SJSA1 (cell line): ENCODE data around the gene BAIAP2L1. TPM values are rescaled to one million over a fixed set of nuclear protein-coding genes. Genes with fewer than 3 reads are reported as not detected.

Experiments used
- DNase-seq, 2 experiments: peaks; one replicate each; pipeline ENCODE4 v3.0.0-alpha.2; 2015 to 2020; ENCODE audit warnings: low spot score in 2 of 2, low read depth in 1 of 2
- H3K27ac ChIP-seq: fragments of 250-450 bp; sonication (Bioruptor Pico); 2 replicates; pipeline ENCODE4 v1.5.1; 2020; ENCODE audit warnings: mild to moderate bottlenecking, moderate library complexity
- H3K27me3 ChIP-seq: fragments of 250-450 bp; sonication (Bioruptor Pico); replicated peaks from 2 replicates; pipeline ENCODE4 v1.5.1; 2020; ENCODE audit warnings: mild to moderate bottlenecking, moderate library complexity
- H3K36me3 ChIP-seq: fragments of 250-450 bp; sonication (Bioruptor Pico); 2 replicates; pipeline ENCODE4 v1.5.1; 2020; ENCODE audit warnings: mild to moderate bottlenecking
- H3K4me1 ChIP-seq: fragments of 250-450 bp; sonication (Bioruptor Pico); replicated peaks from 2 replicates; pipeline ENCODE4 v1.6.1; 2021; ENCODE audit warnings: mild to moderate bottlenecking
- H3K4me3 ChIP-seq: fragments of 250-450 bp; sonication (Bioruptor Pico); 2 replicates; pipeline ENCODE4 v1.5.1; 2020; ENCODE audit warnings: mild to moderate bottlenecking
- H3K9me3 ChIP-seq: fragments of 250-450 bp; sonication (Bioruptor Pico); replicated peaks from 2 replicates; pipeline ENCODE4 v1.5.1; 2020; ENCODE audit warnings: mild to moderate bottlenecking
- total RNA-seq: library from RNA; depleted of rRNA; stranded (reverse); fragments of >200 nt; shearing (Covaris generic); gene quantifications from 2 replicates; pipeline ENCODE4 v1.2.3, GENCODE V29; 2014

The BAIAP2L1 gene
- total RNA-seq, 1 experiment from 2014 or later, result 15.9 TPM

DNA sequence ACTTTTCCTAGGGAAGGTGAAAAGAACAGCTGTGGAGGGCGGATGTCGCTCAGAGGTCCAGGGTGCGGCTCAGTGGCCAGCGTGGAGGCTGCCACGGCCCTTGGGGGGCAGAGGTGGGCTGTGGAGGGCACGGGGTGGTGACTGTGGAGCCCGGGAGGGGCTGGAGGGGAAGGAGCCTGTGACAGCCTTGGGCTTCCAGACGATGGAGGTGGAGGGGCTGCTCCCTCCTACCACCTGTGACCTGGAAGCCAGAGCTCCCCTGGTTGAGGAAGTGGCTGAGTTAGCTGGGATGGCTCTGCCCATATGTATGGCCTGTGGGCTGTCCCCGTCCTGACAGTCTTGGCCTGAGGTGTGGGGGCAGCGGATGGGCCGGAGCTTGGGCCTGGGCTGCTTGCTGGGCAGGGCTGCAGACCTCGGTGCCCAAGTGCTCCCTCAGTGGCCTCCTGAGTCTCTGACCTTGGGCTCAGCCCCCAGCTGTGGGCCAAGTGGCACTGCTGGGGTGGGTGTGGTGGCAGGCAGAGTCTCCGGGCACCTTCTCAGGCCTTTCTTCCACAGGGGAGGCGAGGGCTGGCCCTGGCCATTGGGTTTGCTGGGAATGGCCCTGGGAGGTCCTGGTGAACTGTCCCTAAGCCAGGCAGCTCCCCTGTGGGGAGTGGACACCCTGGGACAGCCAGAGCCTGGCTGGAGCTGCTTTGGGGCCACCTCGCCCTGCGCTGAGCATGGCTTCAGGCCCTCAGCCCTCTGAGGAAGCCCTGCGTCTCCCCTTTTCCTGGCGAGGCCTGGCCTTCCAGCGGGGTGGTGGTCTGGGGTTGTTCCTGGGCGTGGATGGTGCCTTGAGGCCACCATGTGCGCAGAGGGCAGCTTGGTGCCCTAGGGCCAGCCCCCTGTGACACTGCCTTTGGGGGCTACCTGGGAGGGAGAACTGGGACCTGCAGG is 115.5 kb downstream of the BAIAP2L1 start:
- H3K4me3 ChIP-seq, result peak overlapping the region; percentile 1; the same call in 1 of the 2 replicates
- H3K36me3 ChIP-seq, result peaks cover 78% of the 10 kb centered on the region
- H3K9me3 ChIP-seq, result no peaks in the 10 kb centered on the region
- peak overlapping the region; percentile 69 for H3K27ac ChIP-seq
- peaks cover 58% of the 10 kb centered on the region for H3K4me1 ChIP-seq
- H3K27me3 ChIP-seq, result no peaks in the 10 kb centered on the region
- no peak for DNase-seq

DNA sequence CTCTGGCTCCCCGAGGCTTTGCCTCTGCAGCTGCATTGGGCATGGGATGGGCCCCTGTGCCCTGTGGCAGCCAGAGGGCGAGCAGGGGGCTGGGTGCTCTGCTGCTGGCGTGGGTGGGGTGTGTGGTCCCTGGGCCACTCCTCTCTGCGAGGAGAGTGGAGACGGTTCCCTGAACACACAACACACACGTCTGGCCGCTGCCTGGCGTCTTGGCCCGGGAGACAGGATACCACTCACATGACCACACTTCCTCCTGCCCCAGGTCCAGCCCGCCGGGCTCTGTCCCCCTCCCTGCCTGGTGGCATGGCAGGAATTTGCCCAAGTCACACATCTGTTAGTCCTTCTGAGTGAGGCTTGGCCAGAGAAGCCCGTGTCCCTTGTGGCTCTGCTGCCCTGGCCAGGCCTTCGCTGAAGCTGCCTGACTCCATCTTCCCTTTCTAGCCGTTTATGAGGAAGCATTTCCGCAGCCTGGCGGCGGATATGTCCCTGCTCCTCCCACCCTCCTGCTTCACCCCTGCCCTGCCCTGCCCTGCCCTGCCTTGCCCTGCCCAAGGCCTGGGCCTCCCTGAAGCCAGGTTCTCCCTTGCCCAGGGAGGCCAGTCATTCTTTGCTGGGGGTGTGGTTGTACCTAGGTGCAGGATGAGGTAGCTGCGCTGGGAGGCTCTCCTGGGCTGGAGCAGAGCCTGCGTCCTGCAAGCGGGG is 116.4 kb downstream of the BAIAP2L1 start:
- peak; percentile 81 to 92 for DNase-seq
- Histone ChIP-seq H3K36me3 (peaks cover 72% of the 10 kb centered on the region), H3K9me3 (no peaks in the 10 kb centered on the region), H3K4me3 (peak overlapping the region; percentile 10; the same call in 1 of the 2 replicates), H3K4me1 (peaks cover 58% of the 10 kb centered on the region), H3K27me3 (no peaks in the 10 kb centered on the region), H3K27ac (peak overlapping the region; percentile 69)

DNA sequence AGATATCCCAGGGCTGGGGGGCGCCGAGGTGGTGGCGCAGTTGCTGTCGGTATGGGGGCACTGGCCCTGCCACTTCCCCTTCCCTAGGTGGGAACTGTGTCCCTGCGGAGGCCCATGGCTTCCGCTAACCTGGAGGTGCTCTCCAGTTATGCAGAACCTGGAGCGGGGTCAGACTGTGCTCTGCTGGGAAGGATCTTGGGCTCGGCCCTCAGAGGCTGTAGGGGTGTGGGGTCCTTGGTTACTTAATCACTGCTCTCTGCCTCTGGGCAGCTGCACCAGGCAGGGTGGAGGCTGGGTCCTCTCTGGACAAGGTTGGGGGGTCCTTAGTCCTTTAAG is 117.0 kb downstream of the BAIAP2L1 start:
- Histone ChIP-seq H3K4me3 (peak overlapping the region; percentile 10; the same call in 1 of the 2 replicates), H3K9me3 (no peaks in the 10 kb centered on the region), H3K27ac (peak overlapping the region; percentile 69), H3K4me1 (peaks cover 58% of the 10 kb centered on the region), H3K27me3 (no peaks in the 10 kb centered on the region), H3K36me3 (peaks cover 66% of the 10 kb centered on the region)
- no peak for DNase-seq

DNA sequence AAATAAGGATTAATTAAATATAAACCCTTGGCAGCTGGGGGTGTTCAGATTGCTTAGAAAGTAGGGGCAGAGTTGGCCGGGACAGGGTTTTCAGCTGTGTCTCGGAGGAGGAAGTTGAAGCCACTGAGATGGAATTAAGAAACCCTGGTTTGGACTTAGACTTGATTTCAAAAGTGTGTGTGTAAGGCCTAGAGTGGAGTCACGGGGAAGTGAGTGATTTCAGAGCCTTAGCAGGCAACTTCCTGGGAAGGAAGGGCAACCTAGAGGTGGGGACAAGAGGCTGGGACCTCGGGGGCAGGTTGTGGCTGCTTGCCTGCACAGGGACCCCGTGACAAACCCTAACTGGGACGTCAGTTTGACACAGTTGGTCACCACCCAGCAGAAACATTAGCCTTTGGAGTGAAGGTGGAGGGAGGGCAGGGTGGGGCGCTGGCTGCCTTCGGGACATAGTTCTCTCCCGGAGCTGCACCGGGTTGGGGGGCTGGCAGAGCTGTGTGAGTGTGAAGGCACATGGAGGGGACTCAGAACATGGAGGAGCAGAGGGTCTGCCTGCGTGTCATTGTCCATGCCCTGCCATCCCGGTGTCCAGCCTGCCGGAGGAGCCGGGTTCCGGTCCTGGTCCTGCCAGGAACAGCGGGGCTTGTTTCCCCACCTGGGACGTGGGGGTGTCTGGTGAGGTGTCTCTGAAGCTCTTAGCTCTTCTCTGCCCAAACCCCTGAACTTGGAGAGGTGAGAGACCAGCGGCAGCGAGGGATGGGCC is 117.6 kb downstream of the BAIAP2L1 start:
- H3K27ac ChIP-seq, result no peak overlapping the region
- H3K27me3 ChIP-seq, result no peaks in the 10 kb centered on the region
- peaks cover 61% of the 10 kb centered on the region for H3K36me3 ChIP-seq
- peak overlapping the region; percentile 85; the same call in 1 of the 2 replicates for H3K4me3 ChIP-seq
- DNase-seq, result no peak
- H3K4me1 ChIP-seq, result peaks cover 58% of the 10 kb centered on the region
- H3K9me3 ChIP-seq, result no peaks in the 10 kb centered on the region

DNA sequence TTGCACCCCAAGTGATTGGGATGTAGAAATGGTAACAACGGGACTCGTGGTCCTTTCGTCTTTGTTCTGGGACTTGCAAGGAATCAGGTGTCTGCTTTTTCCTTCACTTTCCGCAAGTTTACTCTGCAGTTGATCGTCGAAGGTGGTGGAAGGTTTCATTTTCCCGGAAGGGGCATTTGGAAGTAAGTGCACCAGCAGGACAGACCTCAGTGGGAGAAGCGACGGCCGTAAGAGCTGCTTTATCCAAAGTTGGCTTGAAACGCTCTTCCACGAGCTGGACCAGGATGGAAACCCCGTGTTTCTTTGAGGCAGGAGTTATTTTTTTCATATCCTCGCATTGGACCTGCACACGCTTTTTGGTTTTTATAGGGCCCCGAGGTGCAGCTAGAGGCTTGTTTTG is 118.2 kb downstream of the BAIAP2L1 start:
- H3K27ac ChIP-seq, result no peak overlapping the region
- peak overlapping the region; percentile 85 for H3K4me3 ChIP-seq
- no peaks in the 10 kb centered on the region for H3K9me3 ChIP-seq
- peaks cover 55% of the 10 kb centered on the region for H3K36me3 ChIP-seq
- H3K27me3 ChIP-seq, result no peaks in the 10 kb centered on the region
- DNase-seq, result no peak
- H3K4me1 ChIP-seq, result peaks cover 58% of the 10 kb centered on the region

DNA sequence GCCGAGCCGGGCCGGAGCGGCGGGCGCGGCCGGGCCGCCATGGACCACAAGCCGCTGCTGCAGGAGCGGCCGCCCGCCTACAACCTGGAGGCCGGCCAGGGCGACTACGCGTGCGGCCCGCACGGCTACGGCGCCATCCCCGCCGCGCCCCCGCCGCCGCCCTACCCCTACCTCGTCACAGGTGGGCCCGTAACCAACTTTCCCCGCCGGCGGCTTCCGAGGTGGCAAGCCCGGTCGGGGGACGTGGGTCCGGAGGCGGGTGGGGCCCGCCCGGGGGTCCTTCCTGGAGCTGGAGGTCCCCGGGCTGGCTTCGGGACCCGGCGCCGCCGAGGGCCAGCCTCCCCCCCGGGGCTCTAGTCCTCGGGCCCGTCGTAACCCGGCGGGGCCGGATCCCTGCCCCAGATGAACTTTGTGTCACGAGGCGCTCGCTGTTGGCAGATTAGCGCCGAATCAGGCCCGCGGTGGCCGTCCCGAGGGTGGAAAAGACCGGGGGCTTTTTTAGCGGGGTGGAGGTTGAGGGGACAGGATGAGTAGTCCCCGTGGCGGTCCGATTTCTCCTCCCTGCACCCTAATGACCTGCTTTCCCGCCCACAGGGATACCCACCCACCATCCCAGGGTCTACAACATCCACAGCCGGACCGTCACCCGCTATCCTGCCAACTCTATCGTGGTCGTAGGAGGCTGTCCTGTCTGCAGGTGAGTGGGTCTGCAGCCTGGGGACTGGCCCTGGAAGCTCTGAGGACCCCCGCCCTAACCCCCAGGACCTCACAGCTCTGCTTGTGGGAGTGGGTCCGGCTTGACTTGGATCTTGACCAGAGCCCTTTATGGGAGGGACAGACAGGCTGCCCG is 118.9 kb downstream of the BAIAP2L1 start:
- H3K4me1 ChIP-seq, result peaks cover 55% of the 10 kb centered on the region
- peaks cover 49% of the 10 kb centered on the region for H3K36me3 ChIP-seq
- H3K4me3 ChIP-seq, result peak overlapping the region; percentile 85
- H3K27ac ChIP-seq, result peak overlapping the region; percentile 59
- no peaks in the 10 kb centered on the region for H3K9me3 ChIP-seq
- DNase-seq, result peak in 1 of 2 experiments; percentile 27
- no peaks in the 10 kb centered on the region for H3K27me3 ChIP-seq

DNA sequence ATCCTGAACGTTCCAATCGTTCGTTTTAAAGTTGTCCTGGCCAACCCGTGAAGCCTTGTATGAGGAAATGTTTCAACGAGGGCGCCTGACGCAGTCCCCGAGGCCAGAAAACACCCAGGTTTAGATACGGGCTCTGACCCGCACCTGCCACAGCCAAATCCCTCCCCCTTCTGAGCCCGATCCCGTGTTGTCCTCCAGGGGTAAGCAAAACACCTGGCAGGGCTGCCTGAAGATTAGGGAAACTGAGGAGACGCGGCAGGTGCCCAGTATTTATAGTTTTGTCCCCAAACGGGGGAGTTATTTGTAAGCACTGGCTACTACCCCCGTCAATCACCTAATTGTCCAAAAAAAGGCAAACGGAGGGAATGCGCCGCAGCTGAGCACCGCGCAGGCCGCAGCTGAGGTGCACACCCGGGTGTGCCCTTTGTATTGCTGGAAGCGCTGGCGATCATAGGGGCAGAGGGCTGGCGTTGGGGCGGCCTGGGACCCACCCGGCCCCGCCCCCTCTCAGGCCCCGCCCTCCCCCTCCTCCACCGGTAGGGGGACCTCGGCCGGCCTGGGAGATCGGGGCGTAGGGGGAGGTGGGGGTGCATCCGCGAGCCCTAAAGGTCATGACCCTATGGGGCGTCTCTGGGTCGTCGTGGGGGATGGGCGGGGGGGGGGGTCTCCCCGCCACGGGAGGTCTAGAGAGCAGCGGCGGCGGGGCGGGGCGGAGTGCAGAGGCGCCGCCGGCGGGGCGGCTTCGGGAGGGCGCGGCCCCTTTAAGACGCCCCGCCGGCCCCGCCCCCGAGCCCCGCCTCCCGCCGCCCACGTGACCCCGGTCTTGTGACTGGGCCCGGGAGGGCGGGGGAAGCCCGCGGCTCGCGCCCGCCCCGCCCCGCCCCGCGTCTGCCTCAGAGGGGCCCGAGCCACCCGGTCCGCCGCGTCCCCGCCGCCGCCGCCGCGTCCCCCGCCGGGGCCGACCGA is 119.8 kb downstream of the BAIAP2L1 start, which contains the start of gene BRI3:
Gene BRI3 (plus strand): TSS at position 896 of the 966 bp plus-strand sequence. CDS start 110 bp downstream, outside the sequence.
- Histone ChIP-seq H3K36me3 (peaks cover 41% of the 10 kb centered on the region), H3K4me1 (peaks cover 46% of the 10 kb centered on the region)
- peak; percentile 34 to 88 for DNase-seq

DNA sequence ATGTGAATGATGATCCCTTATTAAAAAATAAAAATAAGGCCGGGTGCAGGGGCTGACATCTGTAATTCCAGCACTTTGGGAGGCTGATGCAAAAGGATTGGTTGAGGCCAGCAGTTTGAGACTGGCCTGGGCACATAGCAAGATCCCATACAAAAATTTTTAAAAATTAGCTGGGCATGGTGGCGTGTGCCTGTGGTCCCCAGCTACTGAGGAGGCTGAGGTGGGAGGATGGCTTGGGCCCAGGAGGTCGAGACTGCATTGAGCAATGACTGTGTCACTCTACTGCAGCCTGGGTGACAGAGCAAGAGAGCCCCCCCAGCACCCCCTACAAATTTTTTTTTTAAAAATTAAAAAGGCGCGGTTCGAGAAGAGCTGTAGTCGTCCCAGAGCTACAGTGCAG is 120.6 kb downstream of the BAIAP2L1 start:
- no peak for DNase-seq
- H3K27ac ChIP-seq, result no peak overlapping the region
- H3K4me3 ChIP-seq, result no peak overlapping the region
- no peaks in the 10 kb centered on the region for H3K9me3 ChIP-seq
- peaks cover 34% of the 10 kb centered on the region for H3K36me3 ChIP-seq
- H3K4me1 ChIP-seq, result peaks cover 38% of the 10 kb centered on the region
- H3K27me3 ChIP-seq, result no peaks in the 10 kb centered on the region

More for the DNA sequence above, 119.8 kb downstream of the BAIAP2L1 start, which contains the start of gene BRI3:
- H3K27me3 ChIP-seq, result no peaks in the 10 kb centered on the region
- H3K9me3 ChIP-seq, result no peaks in the 10 kb centered on the region
- peak within 1 kb of the TSS; percentile 59 for H3K27ac ChIP-seq
- H3K4me3 ChIP-seq, result peak within 1 kb of the TSS; percentile 85

DNA sequence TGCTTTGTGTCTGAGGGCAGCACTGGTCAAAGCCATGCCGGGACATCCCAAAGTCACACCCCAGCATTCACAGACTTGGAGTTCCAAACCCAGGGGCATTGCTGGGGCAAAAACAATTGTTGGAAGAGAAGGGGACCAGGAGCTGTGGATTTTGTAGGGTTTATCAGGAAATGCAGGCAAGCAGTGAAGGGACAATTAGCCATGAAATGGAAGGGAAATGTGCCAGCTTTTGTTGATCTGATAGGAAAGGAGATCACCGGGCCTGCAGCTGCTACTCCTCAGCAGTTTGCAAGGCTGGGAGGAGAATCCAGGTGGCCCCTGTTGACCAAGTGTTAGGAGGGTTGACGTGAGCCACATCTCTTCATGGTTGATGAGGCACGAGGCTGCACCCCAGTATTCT is 122.0 kb downstream of the BAIAP2L1 start:
- Histone ChIP-seq H3K27me3 (no peaks in the 10 kb centered on the region), H3K9me3 (no peaks in the 10 kb centered on the region), H3K4me3 (no peak overlapping the region), H3K4me1 (peaks cover 24% of the 10 kb centered on the region), H3K36me3 (peaks cover 21% of the 10 kb centered on the region), H3K27ac (no peak overlapping the region)
- DNase-seq, result no peak

DNA sequence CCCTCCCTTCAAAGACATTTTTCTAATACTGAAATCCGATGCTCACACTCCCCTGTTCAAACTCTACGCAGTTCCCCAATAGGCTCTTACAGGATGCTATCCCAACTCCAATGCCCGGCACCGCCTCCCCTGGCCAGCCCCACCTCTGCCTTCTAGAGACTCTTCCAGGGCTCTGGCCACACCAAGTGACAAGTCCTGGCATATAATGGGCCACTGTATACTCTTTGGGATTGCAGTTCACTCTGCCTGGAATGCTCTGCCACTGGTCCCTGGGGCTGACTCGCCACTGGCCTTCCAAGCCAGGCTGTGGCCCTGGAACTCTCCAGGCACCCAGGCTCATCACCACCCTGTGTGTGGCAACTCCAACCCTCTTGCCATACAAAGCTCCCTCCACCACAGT is 122.5 kb downstream of the BAIAP2L1 start:
- Histone ChIP-seq H3K9me3 (no peaks in the 10 kb centered on the region), H3K27ac (no peak overlapping the region), H3K36me3 (peaks cover 16% of the 10 kb centered on the region), H3K4me3 (no peak overlapping the region), H3K4me1 (peaks cover 19% of the 10 kb centered on the region), H3K27me3 (no peaks in the 10 kb centered on the region)
- no peak for DNase-seq

DNA sequence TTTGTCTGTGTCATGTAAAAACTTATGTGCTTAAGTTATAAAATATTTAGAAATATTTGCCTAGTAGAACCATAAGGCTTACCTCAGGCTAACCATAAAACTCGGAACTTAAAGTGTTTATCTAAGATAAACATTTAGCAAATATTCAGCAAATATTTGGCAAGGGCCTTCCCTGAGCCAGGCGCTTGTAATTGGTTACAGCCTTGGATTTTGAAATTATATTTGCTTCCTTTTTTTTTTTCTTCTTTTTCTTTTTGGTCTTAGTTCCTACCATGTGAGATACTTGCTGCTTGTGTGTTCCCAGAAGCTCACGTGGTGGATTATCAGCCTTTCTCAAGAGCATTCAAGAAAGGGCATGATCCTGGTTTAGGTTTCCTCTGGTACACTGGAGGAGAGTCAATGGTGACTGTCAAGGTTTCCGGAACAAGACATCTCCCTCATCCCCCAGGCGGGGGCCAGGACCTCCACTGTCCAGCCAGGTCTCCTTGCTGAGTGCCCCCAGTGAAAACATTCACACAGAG is 124.6 kb downstream of the BAIAP2L1 start:
- Histone ChIP-seq H3K4me1 (peaks cover 4% of the 10 kb centered on the region), H3K27ac (no peak overlapping the region), H3K36me3 (no peaks in the 10 kb centered on the region), H3K27me3 (no peaks in the 10 kb centered on the region), H3K4me3 (no peak overlapping the region), H3K9me3 (no peaks in the 10 kb centered on the region)
- DNase-seq, result no peak

DNA sequence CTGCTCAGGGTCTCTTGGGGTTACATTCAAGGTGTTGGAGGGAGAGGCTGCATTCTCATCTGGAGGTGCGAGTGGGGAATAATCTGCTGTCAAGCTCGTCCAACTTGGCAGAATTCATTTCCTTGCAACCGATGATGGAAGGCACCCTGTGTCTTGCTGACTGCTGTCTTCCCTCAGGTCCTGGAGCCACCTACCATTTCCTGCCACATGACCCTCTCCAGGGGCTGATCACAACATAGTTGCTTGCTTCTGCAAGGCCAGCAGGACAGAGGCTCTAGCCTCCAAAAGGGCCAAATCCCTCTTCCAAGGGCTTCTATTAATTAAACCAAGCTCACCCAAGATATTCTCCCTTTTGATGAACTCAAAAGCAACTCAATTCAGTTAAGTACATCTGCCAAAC is 133.6 kb downstream of the BAIAP2L1 start:
- Histone ChIP-seq H3K4me3 (no peak overlapping the region), H3K27me3 (no peaks in the 10 kb centered on the region), H3K4me1 (peaks cover 15% of the 10 kb centered on the region), H3K27ac (no peak overlapping the region), H3K36me3 (no peaks in the 10 kb centered on the region; the same call in 1 of the 2 replicates), H3K9me3 (no peaks in the 10 kb centered on the region)
- DNase-seq, result no peak
